Measurements from ENCODE around the gene PTGES2.
A peak's percentile ranks its signal among the peaks of the same experiment; 100 is the strongest.

The PTGES2 gene

GRCh38 chr9:128070874-128071273 lies 56.7 kb downstream of the PTGES2 start:
- peak overlapping the region; percentile 6 for H3K4me3 ChIP-seq (ENCODE audit: control insufficient read depth, low read depth, low read length)
- TF ChIP-seq CTCF (conservative IDR thresholded peaks at IDR 0.05; ENCODE audit: control insufficient read depth, insufficient read depth, low read depth, low read length): no peak
- DNase-seq (ENCODE audit: low read depth): no peak
